ENCODE results near the gene PBXIP1. TPM values are rescaled to one million over a fixed set of nuclear protein-coding genes. Genes with fewer than 3 reads are reported as not detected.

The PBXIP1 gene
- 774 TPM for total RNA-seq
- polyA plus RNA-seq: 100 to 1,000 TPM; 349 to 464 (median 399) TPM

- Mint-ChIP-seq H3K4me3 (peak within 1 kb of the TSS; percentile 95 to 98 (median 98)), H3K9me3 (peaks cover 0 to 4% (median 0%) of the 10 kb centered on the region in 7 donors), H3K36me3 (peaks cover 20% of the 10 kb centered on the region), H3K4me1 (peaks cover 5 to 84% (median 47%) of the 10 kb centered on the region in 4 donors), H3K27me3 (peaks cover 6% of the 10 kb centered on the region), H3K27ac (peak within 1 kb of the TSS; percentile 99 to 100 (median 100))
- ATAC-seq (ENCODE audit: low read depth in 2 of 2) (peak; percentile 52), DNase-seq (peak; percentile 80 to 95 (median 94))
- peaks cover 32% of the 10 kb centered on the region for H3K36me3 ChIP-seq (ENCODE audit: control insufficient read depth, insufficient read depth, low read length)
- H3K4me3 ChIP-seq (ENCODE audit: low read depth, low read length): peak within 1 kb of the TSS; percentile 91
- H3K9me3 ChIP-seq (ENCODE audit: control insufficient read depth in 2 of 2, low read length in 2 of 2): no peaks in the 10 kb centered on the region
- H3K27me3 ChIP-seq (ENCODE audit: control insufficient read depth, insufficient read depth, low read length): no peaks in the 10 kb centered on the region
- peak within 1 kb of the TSS; percentile 100 for H3K27ac ChIP-seq (ENCODE audit: insufficient read depth, low read length, poor library complexity, severe bottlenecking)
- peaks cover 83% of the 10 kb centered on the region for H3K4me1 ChIP-seq (ENCODE audit: control insufficient read depth, insufficient read depth, low read length, poor library complexity, severe bottlenecking)
Observed at GRCh38 chr1:154955718-154956543, at the start of gene PBXIP1. TSS of gene PBXIP1 (minus strand) at chr1:154956099. CDS start at chr1:154953721, 2,378 bp downstream.

- peak overlapping the region; percentile 91 to 99 (median 99) for H3K4me3 Mint-ChIP-seq
- Histone ChIP-seq H3K27me3 (ENCODE audit: control insufficient read depth, insufficient read depth, low read length) (no peaks in the 10 kb centered on the region), H3K9me3 (ENCODE audit: control insufficient read depth in 2 of 2, low read length in 2 of 2) (no peaks in the 10 kb centered on the region), H3K27ac (ENCODE audit: insufficient read depth, low read length, poor library complexity, severe bottlenecking) (peak overlapping the region; percentile 84), H3K36me3 (ENCODE audit: control insufficient read depth, insufficient read depth, low read length) (no peaks in the 10 kb centered on the region), H3K4me3 (ENCODE audit: low read depth, low read length) (peak overlapping the region; percentile 53), H3K4me1 (ENCODE audit: control insufficient read depth, insufficient read depth, low read length, poor library complexity, severe bottlenecking) (peaks cover 85% of the 10 kb centered on the region)
- H3K9me3 Mint-ChIP-seq: no peaks in the 10 kb centered on the region
- H3K27me3 Mint-ChIP-seq: no peaks in the 10 kb centered on the region
- peak overlapping the region; percentile 83 to 97 (median 91) for H3K27ac Mint-ChIP-seq
- H3K36me3 Mint-ChIP-seq: peaks cover 5% of the 10 kb centered on the region
- ATAC-seq (ENCODE audit: low read depth in 2 of 2) (no peak), DNase-seq (peak; percentile 37 to 71 (median 41))
- H3K4me1 Mint-ChIP-seq: peaks cover 11 to 59% (median 30%) of the 10 kb centered on the region in 4 donors
Observed at GRCh38 chr1:155005076-155006011, 49.4 kb upstream of the PBXIP1 start.

GRCh38 chr1:155004352-155005075 lies 48.6 kb upstream of the PBXIP1 start:
- no peaks in the 10 kb centered on the region for H3K9me3 ChIP-seq (ENCODE audit: control insufficient read depth in 2 of 2, low read length in 2 of 2)
- Mint-ChIP-seq H3K9me3 (peaks cover 0 to 2% (median 0%) of the 10 kb centered on the region in 7 donors), H3K27me3 (no peaks in the 10 kb centered on the region), H3K4me1 (peaks cover 11 to 58% (median 27%) of the 10 kb centered on the region in 4 donors), H3K4me3 (peak overlapping the region; percentile 95 to 99 (median 99)), H3K36me3 (no peaks in the 10 kb centered on the region), H3K27ac (peak overlapping the region; percentile 79 to 93 (median 92))
- no peak for ATAC-seq (ENCODE audit: low read depth in 2 of 2)
- H3K36me3 ChIP-seq (ENCODE audit: control insufficient read depth, insufficient read depth, low read length): no peaks in the 10 kb centered on the region
- peaks cover 85% of the 10 kb centered on the region for H3K4me1 ChIP-seq (ENCODE audit: control insufficient read depth, insufficient read depth, low read length, poor library complexity, severe bottlenecking)
- H3K27ac ChIP-seq (ENCODE audit: insufficient read depth, low read length, poor library complexity, severe bottlenecking): peak overlapping the region; percentile 84
- H3K27me3 ChIP-seq (ENCODE audit: control insufficient read depth, insufficient read depth, low read length): no peaks in the 10 kb centered on the region
- H3K4me3 ChIP-seq (ENCODE audit: low read depth, low read length): peak overlapping the region; percentile 81
- DNase-seq: no peak

GRCh38 chr1:155003766-155004351 lies 48.0 kb upstream of the PBXIP1 start:
- H3K27ac Mint-ChIP-seq: peak overlapping the region; percentile 92 to 97 (median 96)
- H3K27ac ChIP-seq (ENCODE audit: insufficient read depth, low read length, poor library complexity, severe bottlenecking): peak overlapping the region; percentile 84
- ATAC-seq (ENCODE audit: low read depth in 2 of 2) (no peak), DNase-seq (peak in 1 of 3 donors; percentile 53)
- H3K9me3 Mint-ChIP-seq: peaks cover 0 to 2% (median 0%) of the 10 kb centered on the region in 7 donors
- H3K36me3 ChIP-seq (ENCODE audit: control insufficient read depth, insufficient read depth, low read length): no peaks in the 10 kb centered on the region
- H3K27me3 Mint-ChIP-seq: no peaks in the 10 kb centered on the region
- H3K9me3 ChIP-seq (ENCODE audit: control insufficient read depth in 2 of 2, low read length in 2 of 2): no peaks in the 10 kb centered on the region
- peaks cover 85% of the 10 kb centered on the region for H3K4me1 ChIP-seq (ENCODE audit: control insufficient read depth, insufficient read depth, low read length, poor library complexity, severe bottlenecking)
- H3K4me3 Mint-ChIP-seq: peak overlapping the region; percentile 99
- H3K36me3 Mint-ChIP-seq: no peaks in the 10 kb centered on the region
- H3K4me3 ChIP-seq (ENCODE audit: low read depth, low read length): peak overlapping the region; percentile 92
- peaks cover 11 to 59% (median 32%) of the 10 kb centered on the region in 4 donors for H3K4me1 Mint-ChIP-seq
- H3K27me3 ChIP-seq (ENCODE audit: control insufficient read depth, insufficient read depth, low read length): no peaks in the 10 kb centered on the region

GRCh38 chr1:155003227-155003765 lies 47.4 kb upstream of the PBXIP1 start:
- H3K9me3 Mint-ChIP-seq: peaks cover 0 to 2% (median 0%) of the 10 kb centered on the region in 7 donors
- H3K27me3 Mint-ChIP-seq: no peaks in the 10 kb centered on the region
- H3K36me3 Mint-ChIP-seq: no peaks in the 10 kb centered on the region
- DNase-seq: peak in 1 of 3 donors; percentile 21
- H3K4me3 Mint-ChIP-seq: peak overlapping the region; percentile 99
- Histone ChIP-seq H3K36me3 (ENCODE audit: control insufficient read depth, insufficient read depth, low read length) (no peaks in the 10 kb centered on the region), H3K27me3 (ENCODE audit: control insufficient read depth, insufficient read depth, low read length) (no peaks in the 10 kb centered on the region), H3K4me3 (ENCODE audit: low read depth, low read length) (peak overlapping the region; percentile 92), H3K4me1 (ENCODE audit: control insufficient read depth, insufficient read depth, low read length, poor library complexity, severe bottlenecking) (peaks cover 83% of the 10 kb centered on the region), H3K9me3 (ENCODE audit: control insufficient read depth in 2 of 2, low read length in 2 of 2) (no peaks in the 10 kb centered on the region), H3K27ac (ENCODE audit: insufficient read depth, low read length, poor library complexity, severe bottlenecking) (peak overlapping the region; percentile 84)
- no peak for ATAC-seq (ENCODE audit: low read depth in 2 of 2)
- H3K27ac Mint-ChIP-seq: peak overlapping the region; percentile 92 to 97 (median 96)
- peaks cover 11 to 59% (median 36%) of the 10 kb centered on the region in 4 donors for H3K4me1 Mint-ChIP-seq

GRCh38 chr1:155002464-155003226 lies 46.7 kb upstream of the PBXIP1 start, which contains the start of gene ZBTB7B:
TSS of gene ZBTB7B (plus strand) at chr1:155002802. CDS start at chr1:155014661, 11,859 bp downstream.
- Histone ChIP-seq H3K4me3 (ENCODE audit: low read depth, low read length) (peak within 1 kb of the TSS; percentile 92), H3K4me1 (ENCODE audit: control insufficient read depth, insufficient read depth, low read length, poor library complexity, severe bottlenecking) (peaks cover 76% of the 10 kb centered on the region), H3K27ac (ENCODE audit: insufficient read depth, low read length, poor library complexity, severe bottlenecking) (peak within 1 kb of the TSS; percentile 96), H3K36me3 (ENCODE audit: control insufficient read depth, insufficient read depth, low read length) (no peaks in the 10 kb centered on the region), H3K9me3 (ENCODE audit: control insufficient read depth in 2 of 2, low read length in 2 of 2) (no peaks in the 10 kb centered on the region), H3K27me3 (ENCODE audit: control insufficient read depth, insufficient read depth, low read length) (no peaks in the 10 kb centered on the region)
- Mint-ChIP-seq H3K27ac (peak within 1 kb of the TSS; percentile 92 to 97 (median 96)), H3K36me3 (no peaks in the 10 kb centered on the region), H3K4me3 (peak within 1 kb of the TSS; percentile 99), H3K9me3 (peaks cover 0 to 2% (median 0%) of the 10 kb centered on the region in 7 donors), H3K27me3 (no peaks in the 10 kb centered on the region), H3K4me1 (peaks cover 11 to 59% (median 37%) of the 10 kb centered on the region in 4 donors)
- DNase-seq (peak in 1 of 3 donors; percentile 29), ATAC-seq (ENCODE audit: low read depth in 2 of 2) (peak; percentile 0 to 1)
